Loucy (cell line): ENCODE measurements around the gene TOB2.

Experiments used
- CTCF ChIP-seq: fragments of 200-600 bp; sonication (generic); conservative IDR thresholded peaks from 2 replicates; pipeline ENCODE4 v1.5.1; 2014; ENCODE audit warnings: mild to moderate bottlenecking, antibody characterized with exemption, low read length
- EZH2phosphoT487 ChIP-seq: fragments of 200-600 bp; IDR thresholded peaks from 2 replicates; pipeline ENCODE4 v1.6.1; 2018; ENCODE audit warnings: antibody characterized with exemption, mild to moderate bottlenecking, moderate library complexity, borderline replicate concordance

GRCh38 chr22:41410311-41410751, 36.3 kb downstream of the TOB2 start:
- no peak for TF ChIP-seq CTCF
- no peak for TF ChIP-seq EZH2phosphoT487
